Transverse colon (tissue), 4 donors: ENCODE results near the gene D2HGDH. TPM values are rescaled to one million over a fixed set of nuclear protein-coding genes. Genes with fewer than 3 reads are reported as not detected.

Experiments used
- DNase-seq: peaks from one replicate; pipeline ENCODE4 v3.0.0-alpha.2; 2019
- H3K27ac ChIP-seq, 4 donors: fragments of 200-600 bp; sonication (generic); 2 replicates each; pipeline ENCODE4 v1.5.1; 2016 to 2018; ENCODE audit warnings: inconsistent platforms in 4 of 4
- H3K27me3 ChIP-seq: fragments of 200-600 bp; sonication (generic); 2 replicates; pipeline ENCODE4 v1.5.1; 2017; ENCODE audit warnings: inconsistent platforms
- H3K36me3 ChIP-seq, 4 donors: fragments of 200-600 bp; sonication (generic); 2 replicates each; pipeline ENCODE4 v1.5.1; 2017 to 2019; ENCODE audit warnings: inconsistent platforms in 4 of 4
- H3K4me1 ChIP-seq, 4 donors: fragments of 200-600 bp; sonication (generic); 2 replicates each; pipeline ENCODE4 v1.5.1; 2017 to 2020; ENCODE audit warnings: inconsistent platforms in 4 of 4
- H3K4me3 ChIP-seq, 4 donors: fragments of 200-600 bp; sonication (generic); 1 replicate in 1 of 4; 2 replicates in 3 of 4; pipeline versions ENCODE4 v1.5.1 to v1.6.1; 2017 to 2019; ENCODE audit warnings: inconsistent platforms in 4 of 4
- H3K9me3 ChIP-seq, 2 donors: fragments of 200-600 bp; sonication (generic); 2 replicates each; pipeline ENCODE4 v1.5.1; 2017 to 2019; ENCODE audit warnings: inconsistent platforms in 2 of 2
- EP300 ChIP-seq: sonication (generic); formaldehyde crosslinking; IDR thresholded peaks from one replicate; pipeline ENCODE4 v1.6.1; 2017; ENCODE audit warnings: antibody characterized with exemption, low read depth
- POLR2A ChIP-seq: fragments of 450-650 bp; IDR thresholded peaks from one replicate; pipeline ENCODE4 v1.6.1; 2016; ENCODE audit warnings: antibody characterized with exemption, mild to moderate bottlenecking, moderate library complexity
- POLR2AphosphoS5 ChIP-seq, 3 donors: sonication (generic); formaldehyde crosslinking; IDR thresholded peaks; one replicate each; pipeline ENCODE4 v1.6.1; 2016; ENCODE audit warnings: antibody characterized with exemption in 3 of 3
- WGBS, 2 donors: methylation state at CpG; one replicate each; pipeline ENCODE4 v1.1.5; 2018; ENCODE audit warnings: low coverage in 1 of 2; 5-methylcytosine and 5-hydroxymethylcytosine counted together
- in situ Hi-C, 4 donors: fragments of 200-750 bp; cut with MboI; loops; one replicate each; pipeline versions ENCODE4 v1.15.0 to v1.15.1; 2017; ENCODE audit warnings: low sequenced_read_pairs in 3 of 4, low pct_ligation_motif_present in 1 of 4, low pct_unique_long_range_greater_than_20kb in 1 of 4
- intact Hi-C: fragments of 100-400 bp; cut with DNase I; formaldehyde crosslinking; loops from one replicate; pipeline ENCODE4 v1.15.1; 2023; ENCODE audit warnings: low total_unique reads
- total RNA-seq, 4 donors: library from RNA; depleted of rRNA; stranded (reverse); fragments of >200 nt; gene quantifications; one replicate each; pipeline ENCODE4 v1.1.0, GENCODE V29; 2016
- TF ChIP-seq, protein P1 (sequence below), 5 experiments: fragments of 200-600 bp in 3 of 5; fragments of 450-650 bp in 2 of 5; sonication (generic) in 3 of 5; IDR thresholded peaks; 1 replicate in 2 of 5; 2 replicates in 3 of 5; pipeline ENCODE4 v1.5.1; 2016 to 2017; ENCODE audit warnings: antibody characterized with exemption in 5 of 5, inconsistent platforms in 3 of 5, mild to moderate bottlenecking in 2 of 5, moderate library complexity in 1 of 5

The D2HGDH gene
- total RNA-seq, 4 donors from 2014 or later, result 53.2 to 150 (median 55.5) TPM

DNA sequence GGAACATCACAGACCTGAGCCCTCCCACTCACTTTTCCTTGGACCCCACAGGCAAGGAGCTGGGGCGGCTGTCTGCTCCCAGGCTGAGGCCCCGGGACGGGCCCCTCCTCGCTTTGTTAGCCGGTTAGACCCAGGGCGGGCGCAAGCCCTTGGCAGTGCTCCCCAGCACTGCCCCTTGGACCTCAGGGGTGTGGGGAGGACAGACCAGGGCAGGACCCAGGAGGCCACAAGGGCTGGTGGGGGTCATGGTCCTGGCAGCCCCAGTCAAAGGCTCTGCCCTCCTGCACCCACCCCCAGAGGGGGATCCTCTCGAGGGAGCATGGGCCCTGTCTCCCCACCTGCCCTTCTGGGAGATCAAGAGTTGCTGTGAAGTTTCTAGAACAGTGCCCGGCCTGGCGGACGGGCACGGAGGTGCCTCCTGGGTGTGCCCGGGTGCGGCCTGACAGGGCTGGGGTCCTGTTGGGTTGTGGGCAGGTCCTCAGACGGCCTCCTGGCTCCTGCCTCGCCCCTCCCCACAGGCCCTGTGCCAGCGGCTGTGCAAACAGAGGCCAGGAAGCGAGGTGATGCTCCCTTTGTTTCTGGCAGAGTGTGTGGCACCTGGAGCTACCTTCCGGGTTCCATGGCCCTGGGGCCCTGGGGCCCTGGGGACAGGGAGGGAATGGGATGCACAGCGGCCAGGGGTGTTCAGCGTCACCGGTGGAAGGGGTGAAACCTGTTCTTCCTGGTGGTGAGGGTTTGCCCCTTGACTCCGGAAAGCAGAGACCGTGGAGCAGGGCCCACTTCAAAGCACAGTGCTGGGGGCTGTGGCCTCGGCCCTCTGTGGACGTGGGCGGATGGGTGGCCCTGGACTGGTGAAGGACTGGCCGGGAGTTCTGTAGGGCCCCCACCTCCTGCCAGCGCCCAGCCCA is 39.3 kb downstream of the D2HGDH start:
- intact Hi-C loops (no loop called here), in situ Hi-C loops (no loop called here)
- peak; percentile 87 for DNase-seq
- peak; percentile 42 for TF ChIP-seq POLR2A
- TF ChIP-seq, protein P1, sequence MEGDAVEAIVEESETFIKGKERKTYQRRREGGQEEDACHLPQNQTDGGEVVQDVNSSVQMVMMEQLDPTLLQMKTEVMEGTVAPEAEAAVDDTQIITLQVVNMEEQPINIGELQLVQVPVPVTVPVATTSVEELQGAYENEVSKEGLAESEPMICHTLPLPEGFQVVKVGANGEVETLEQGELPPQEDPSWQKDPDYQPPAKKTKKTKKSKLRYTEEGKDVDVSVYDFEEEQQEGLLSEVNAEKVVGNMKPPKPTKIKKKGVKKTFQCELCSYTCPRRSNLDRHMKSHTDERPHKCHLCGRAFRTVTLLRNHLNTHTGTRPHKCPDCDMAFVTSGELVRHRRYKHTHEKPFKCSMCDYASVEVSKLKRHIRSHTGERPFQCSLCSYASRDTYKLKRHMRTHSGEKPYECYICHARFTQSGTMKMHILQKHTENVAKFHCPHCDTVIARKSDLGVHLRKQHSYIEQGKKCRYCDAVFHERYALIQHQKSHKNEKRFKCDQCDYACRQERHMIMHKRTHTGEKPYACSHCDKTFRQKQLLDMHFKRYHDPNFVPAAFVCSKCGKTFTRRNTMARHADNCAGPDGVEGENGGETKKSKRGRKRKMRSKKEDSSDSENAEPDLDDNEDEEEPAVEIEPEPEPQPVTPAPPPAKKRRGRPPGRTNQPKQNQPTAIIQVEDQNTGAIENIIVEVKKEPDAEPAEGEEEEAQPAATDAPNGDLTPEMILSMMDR (IDR thresholded peaks at IDR 0.05), result peak in 2 of 5 experiments; percentile 34 to 61
- TF ChIP-seq EP300, result no peak
- TF ChIP-seq POLR2AphosphoS5 (IDR thresholded peaks at IDR 0.05), result peak in 2 of 3 donors; percentile 40 to 62
- Histone ChIP-seq H3K27me3 (no peaks in the 10 kb centered on the region), H3K4me1 (peaks cover 5 to 47% (median 35%) of the 10 kb centered on the region in 4 donors), H3K4me3 (peak overlapping the region in 1 of 4 donors; percentile 16), H3K27ac (peak overlapping the region; percentile 79 to 90 (median 84)), H3K9me3 (no peaks in the 10 kb centered on the region), H3K36me3 (no peaks in the 10 kb centered on the region)
- WGBS, 2 donors, result 46% methylated on average over 22 of the region's 29 CpGs; no CpG with 5 or more reads in 1 of the 2 donors

DNA sequence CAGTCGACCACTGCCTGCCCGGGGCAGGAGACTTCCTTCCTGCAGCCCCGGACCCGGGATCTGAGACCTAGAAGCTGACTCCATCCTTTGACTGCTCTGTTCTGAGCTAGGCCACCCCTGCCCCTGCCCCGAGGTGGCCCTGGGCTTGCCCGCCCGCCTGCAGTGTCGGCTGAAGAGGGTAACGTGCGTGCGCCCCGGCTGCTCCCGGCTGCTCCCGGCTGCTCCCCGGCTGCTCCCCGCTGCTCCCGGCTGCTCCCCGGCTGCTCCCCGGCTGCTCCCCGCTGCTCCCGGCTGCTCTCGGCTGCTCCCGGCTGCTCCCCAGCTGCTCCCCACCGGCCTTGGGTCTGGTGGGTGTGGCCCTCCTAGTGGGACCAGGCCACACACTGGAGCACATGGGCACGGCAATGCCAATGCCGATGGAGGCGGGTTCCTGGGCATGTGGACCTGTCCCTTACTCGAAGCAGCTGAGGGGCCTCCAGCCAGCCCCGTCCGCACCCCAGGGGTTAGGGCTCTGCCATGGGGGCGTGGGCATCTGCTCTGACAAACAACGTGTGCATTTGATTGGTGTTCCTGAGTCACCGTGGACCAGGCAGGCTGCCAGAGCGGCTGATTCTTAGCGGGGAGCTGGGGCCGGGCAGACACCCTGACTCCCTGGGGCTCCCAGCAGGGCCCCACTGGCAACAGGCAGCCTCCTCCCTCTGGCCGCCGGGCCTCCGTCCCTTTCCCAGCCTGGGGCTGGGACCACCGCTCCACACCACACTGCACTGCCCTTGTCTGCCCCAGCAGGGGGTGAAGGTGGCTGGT is 40.2 kb downstream of the D2HGDH start:
- WGBS, 2 donors, result 49% methylated on average over 13 of the region's 40 CpGs; no CpG with 5 or more reads in 1 of the 2 donors
- TF ChIP-seq POLR2AphosphoS5 (IDR thresholded peaks at IDR 0.05), result peak in 2 of 3 donors; percentile 13 to 33
- no peak for TF ChIP-seq POLR2A
- no peak for TF ChIP-seq EP300
- Histone ChIP-seq H3K9me3 (no peaks in the 10 kb centered on the region), H3K27me3 (no peaks in the 10 kb centered on the region), H3K36me3 (no peaks in the 10 kb centered on the region), H3K4me3 (peak overlapping the region in 1 of 4 donors; percentile 16), H3K27ac (peak overlapping the region; percentile 79 to 90 (median 84)), H3K4me1 (peaks cover 5 to 47% (median 35%) of the 10 kb centered on the region in 4 donors)
- DNase-seq, result peak; percentile 79
- in situ Hi-C loops (no loop called here), intact Hi-C loops (no loop called here)

DNA sequence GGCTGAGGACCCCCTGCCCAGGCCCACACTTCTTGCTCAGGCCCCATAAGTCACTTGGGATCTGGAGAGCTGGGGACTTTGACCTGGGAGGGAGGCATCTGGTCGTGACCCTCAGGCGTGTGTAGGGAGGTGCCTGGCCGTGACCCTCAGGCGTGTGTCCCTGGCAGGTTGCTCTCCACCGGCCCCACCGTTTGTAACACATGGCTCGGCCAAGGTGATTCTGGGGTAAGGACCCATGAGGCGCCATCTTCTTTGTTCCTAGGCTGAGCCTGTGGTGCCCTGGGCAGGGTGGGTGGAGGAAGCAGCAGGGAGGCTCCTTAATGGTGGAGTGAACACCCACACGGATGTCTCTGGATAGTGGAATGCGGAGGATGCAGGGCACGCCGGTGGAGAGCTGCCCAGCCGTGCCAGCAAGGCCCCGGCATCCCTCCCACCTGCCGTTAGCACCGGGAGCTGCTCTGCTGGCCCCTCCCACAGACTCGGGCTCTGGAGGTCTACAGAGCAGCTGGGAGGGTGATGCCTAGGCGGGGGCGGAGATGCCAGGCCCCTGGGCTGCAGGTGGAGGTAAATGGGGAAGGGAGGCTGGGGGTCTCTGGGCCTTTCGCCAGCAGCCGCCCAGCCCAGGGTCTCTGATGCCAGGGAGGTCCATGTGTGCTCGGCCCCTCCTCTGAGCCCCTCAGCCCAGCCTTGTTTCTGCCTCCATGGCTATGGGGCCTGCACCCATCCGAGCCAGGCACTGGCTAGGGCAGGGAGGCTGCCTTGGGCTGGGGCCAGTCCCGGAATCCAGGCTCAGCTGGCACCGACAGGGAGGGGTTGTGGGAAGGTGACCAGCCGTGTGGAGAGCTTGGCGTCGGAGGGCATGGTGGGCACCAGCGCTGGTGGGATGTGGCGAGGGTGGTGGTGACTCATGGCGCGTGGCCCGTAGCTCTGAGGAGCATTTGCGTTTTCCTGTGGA is 41.1 kb downstream of the D2HGDH start:
- DNase-seq, result no peak
- 44% methylated on average over 34 of the region's 34 CpGs; no CpG with 5 or more reads in 1 of the 2 donors for WGBS, 2 donors
- Histone ChIP-seq H3K4me3 (peak overlapping the region in 1 of 4 donors; percentile 42), H3K9me3 (no peaks in the 10 kb centered on the region), H3K27ac (peak overlapping the region; percentile 79 to 90 (median 84)), H3K27me3 (no peaks in the 10 kb centered on the region), H3K36me3 (no peaks in the 10 kb centered on the region), H3K4me1 (peaks cover 5 to 47% (median 35%) of the 10 kb centered on the region in 4 donors)
- TF ChIP-seq, protein P1 (IDR thresholded peaks at IDR 0.05), result no peak
- TF ChIP-seq POLR2AphosphoS5 (IDR thresholded peaks at IDR 0.05) (no peak), EP300 (no peak), POLR2A (no peak)
- in situ Hi-C loops, result no loop called here
- intact Hi-C loops, result no loop called here
